ENCODE results near the gene DUSP10.

Gene DUSP10

GRCh38 chr1:221688488-221688843 lies 53.4 kb downstream of the DUSP10 start:
- H3K4me3 ChIP-seq (ENCODE audit: low read depth, low read length): no peak overlapping the region
- in situ Hi-C loops (cut with HindIII; ENCODE audit: low sequenced_read_pairs): no loop called here
- no peak for DNase-seq (ENCODE audit: low read depth, low spot score)
- TF ChIP-seq, protein P1, sequence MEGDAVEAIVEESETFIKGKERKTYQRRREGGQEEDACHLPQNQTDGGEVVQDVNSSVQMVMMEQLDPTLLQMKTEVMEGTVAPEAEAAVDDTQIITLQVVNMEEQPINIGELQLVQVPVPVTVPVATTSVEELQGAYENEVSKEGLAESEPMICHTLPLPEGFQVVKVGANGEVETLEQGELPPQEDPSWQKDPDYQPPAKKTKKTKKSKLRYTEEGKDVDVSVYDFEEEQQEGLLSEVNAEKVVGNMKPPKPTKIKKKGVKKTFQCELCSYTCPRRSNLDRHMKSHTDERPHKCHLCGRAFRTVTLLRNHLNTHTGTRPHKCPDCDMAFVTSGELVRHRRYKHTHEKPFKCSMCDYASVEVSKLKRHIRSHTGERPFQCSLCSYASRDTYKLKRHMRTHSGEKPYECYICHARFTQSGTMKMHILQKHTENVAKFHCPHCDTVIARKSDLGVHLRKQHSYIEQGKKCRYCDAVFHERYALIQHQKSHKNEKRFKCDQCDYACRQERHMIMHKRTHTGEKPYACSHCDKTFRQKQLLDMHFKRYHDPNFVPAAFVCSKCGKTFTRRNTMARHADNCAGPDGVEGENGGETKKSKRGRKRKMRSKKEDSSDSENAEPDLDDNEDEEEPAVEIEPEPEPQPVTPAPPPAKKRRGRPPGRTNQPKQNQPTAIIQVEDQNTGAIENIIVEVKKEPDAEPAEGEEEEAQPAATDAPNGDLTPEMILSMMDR (IDR thresholded peaks at IDR 0.05; ENCODE audit: low read depth, low read length): no peak

DNA sequence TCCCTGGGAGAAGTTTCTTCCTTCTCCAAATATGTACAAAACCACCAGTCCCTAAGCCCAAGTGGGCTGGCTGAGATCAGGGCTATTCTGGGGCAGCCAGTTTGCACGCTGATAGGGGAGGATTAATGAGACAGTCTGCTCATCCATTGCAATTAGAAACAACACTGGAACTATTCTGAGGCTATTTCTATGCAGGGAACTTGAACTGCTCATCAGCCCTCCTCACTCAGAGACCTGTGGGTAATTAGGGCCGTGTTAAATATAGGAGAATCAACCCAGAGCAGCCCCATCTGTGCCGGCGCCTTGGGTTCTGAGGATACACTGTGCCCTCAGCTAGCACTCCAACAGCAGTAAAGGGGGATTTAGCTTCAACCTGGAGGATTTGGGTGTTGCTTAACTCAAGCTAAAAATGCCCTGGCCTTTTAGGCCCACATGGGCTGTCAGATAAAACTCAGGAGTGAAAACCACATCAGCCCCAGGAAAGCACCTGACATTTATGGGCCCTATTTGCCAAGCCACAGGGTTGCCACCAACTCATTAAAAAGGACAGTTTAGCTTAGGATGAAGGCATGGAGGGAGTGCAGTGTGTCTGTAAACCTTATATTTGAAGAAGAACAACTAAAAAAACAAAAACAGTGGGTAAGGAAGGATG lies 53.9 kb downstream of the DUSP10 start:
- in situ Hi-C loops (cut with HindIII; ENCODE audit: low sequenced_read_pairs): no loop called here
- H3K4me3 ChIP-seq (ENCODE audit: low read depth, low read length): no peak overlapping the region
- TF ChIP-seq, protein P1 (IDR thresholded peaks at IDR 0.05; ENCODE audit: low read depth, low read length): no peak
- DNase-seq (ENCODE audit: low read depth, low spot score): no peak

DNA sequence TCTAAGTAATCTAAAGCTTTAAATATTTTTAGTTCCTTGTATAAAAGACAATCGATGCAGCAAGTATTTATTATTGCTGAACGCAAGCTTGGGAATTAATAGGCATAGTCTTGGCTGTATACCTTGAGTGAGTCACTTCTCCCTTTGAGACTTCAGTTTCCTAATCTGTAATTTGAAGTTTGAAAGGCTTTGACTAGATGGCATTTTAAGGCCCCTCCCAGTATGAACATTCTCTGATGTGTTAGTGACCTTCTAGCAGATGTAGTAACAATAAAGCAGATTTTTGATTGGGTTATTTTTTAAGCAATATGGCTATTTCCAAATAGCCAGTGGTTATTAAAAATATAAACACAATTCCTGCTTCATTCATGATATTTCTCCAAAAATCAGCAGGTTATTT lies 58.2 kb downstream of the DUSP10 start:
- no peak overlapping the region for H3K4me3 ChIP-seq (ENCODE audit: low read depth, low read length)
- no peak for DNase-seq (ENCODE audit: low read depth, low spot score)
- in situ Hi-C loops (cut with HindIII; ENCODE audit: low sequenced_read_pairs): no loop called here
- TF ChIP-seq, protein P1 (IDR thresholded peaks at IDR 0.05; ENCODE audit: low read depth, low read length): no peak

DNA sequence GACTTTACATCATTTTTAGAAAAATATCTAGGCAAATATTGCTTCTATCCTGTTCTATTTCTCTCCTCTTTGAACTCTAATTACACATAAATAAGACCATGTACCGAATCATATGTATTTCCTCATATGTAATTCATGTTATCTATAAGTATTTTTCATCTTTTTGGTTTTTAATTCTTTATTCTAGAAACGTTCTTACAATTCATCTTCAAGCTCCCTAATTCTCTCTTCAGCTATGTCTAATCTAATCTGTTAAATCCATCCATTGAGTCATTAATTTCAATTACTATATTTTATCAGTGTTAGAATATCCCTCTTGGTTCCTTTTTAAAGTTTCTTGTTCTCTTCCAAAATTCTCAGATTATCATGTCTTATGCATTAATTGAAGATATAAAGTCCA lies 61.8 kb downstream of the DUSP10 start:
- in situ Hi-C loops (cut with HindIII; ENCODE audit: low sequenced_read_pairs): no loop called here
- H3K4me3 ChIP-seq (ENCODE audit: low read depth, low read length): no peak overlapping the region
- TF ChIP-seq, protein P1 (IDR thresholded peaks at IDR 0.05; ENCODE audit: low read depth, low read length): no peak
- no peak for DNase-seq (ENCODE audit: low read depth, low spot score)

DNA sequence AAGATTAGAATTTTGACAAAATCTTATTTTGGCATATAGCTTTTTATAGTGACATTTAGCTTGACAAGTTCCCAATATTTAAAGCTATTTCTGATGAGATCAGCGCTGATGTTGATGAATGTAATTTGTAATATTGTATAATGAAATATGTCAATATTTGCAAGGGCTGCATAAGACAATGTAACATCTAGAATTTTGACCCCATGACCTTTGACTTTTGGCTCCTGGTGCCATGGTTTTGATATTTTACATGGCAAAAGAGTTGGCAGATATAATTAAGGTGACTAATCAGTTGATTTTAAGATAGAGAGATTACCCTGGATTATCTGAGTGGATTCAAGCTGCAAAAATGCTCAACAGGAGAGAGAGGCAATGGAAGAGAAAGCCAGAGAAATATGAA lies 63.9 kb downstream of the DUSP10 start:
- no peak overlapping the region for H3K4me3 ChIP-seq (ENCODE audit: low read depth, low read length)
- in situ Hi-C loops (cut with HindIII; ENCODE audit: low sequenced_read_pairs): no loop called here
- DNase-seq (ENCODE audit: low read depth, low spot score): no peak
- TF ChIP-seq, protein P1 (IDR thresholded peaks at IDR 0.05; ENCODE audit: low read depth, low read length): no peak

- TF ChIP-seq, protein P1 (IDR thresholded peaks at IDR 0.05; ENCODE audit: low read depth, low read length): no peak
- H3K4me3 ChIP-seq (ENCODE audit: low read depth, low read length): no peak overlapping the region
- in situ Hi-C loops (cut with HindIII; ENCODE audit: low sequenced_read_pairs): no loop called here
- DNase-seq (ENCODE audit: low read depth, low spot score): no peak
Observed at GRCh38 chr1:221675880-221676800, 65.7 kb downstream of the DUSP10 start.

Data from astrocyte of the spinal cord (primary cell).